OCI-M2 (cell line): ENCODE measurements around the gene TMEM163.
"Not testable (repeated sequence)": the region's sequence is repeated elsewhere in the genome, so short reads cannot be mapped to it uniquely, and the experiment has no call there.

Experiments
- DNase-seq: peaks from one replicate; lab custom pipeline; 2025; ENCODE audit not compliant: unreplicated experiment; lab: John Stamatoyannopoulos, UW

Gene TMEM163

GRCh38 chr2:134583997-134584520 lies 134.7 kb downstream of the TMEM163 start:
- no peak for DNase-seq

DNA sequence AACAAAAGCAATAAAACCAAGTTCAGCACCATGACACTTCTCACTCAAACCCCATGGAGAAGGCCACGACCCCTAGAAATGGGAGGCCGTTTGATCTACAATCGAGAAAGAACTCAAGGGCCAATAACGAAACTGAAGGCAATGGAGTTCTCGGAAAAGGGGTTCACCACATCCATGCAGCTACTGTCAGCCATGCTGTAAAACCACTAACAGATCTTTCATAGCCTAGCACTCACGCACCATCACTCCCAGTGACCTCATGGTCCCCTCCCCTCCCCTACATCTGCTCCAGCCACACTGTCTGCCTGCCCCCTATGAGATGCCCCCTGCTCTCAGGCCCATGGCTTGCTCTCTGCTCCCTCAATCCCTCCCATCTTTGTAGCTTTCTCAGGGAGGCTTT lies 135.3 kb downstream of the TMEM163 start:
- DNase-seq: no peak

DNA sequence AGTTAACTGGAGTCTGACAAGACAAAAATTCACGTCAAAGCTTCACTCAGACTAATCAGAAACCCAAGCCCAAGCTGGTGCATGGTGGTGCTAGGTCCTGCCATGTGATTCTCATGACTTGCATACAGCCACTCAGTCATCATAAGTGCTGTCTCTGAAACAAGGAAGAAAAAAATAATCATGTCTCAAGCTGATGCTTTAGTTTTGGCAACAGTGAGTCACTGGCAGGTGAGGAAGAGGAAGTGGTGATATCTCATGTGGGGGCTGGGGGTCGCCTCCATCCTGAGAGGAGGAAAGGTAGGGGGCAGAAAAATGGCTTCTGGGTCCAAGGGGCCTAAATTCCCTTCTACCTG lies 136.3 kb downstream of the TMEM163 start:
- DNase-seq: no peak

GRCh38 chr2:134581877-134582546 lies 136.8 kb downstream of the TMEM163 start:
- DNase-seq: no peak

DNA sequence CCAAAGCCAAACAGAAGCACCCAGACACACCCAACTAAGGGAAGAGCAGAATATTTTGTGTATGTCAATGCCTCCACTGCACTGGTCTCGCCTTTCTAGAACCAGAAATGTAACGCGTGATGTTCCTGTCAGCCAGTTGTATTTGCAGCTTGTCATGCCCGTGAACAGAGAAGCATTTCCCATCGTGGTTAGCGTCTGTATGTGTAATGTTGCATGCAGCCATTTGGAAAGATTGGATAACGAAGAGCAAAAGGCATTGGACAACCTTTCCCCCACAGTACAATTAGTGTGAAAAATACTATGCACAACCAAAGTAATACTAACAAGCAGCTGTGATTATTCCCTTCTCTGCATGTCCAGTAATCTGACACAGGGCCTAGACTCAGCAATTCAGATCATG lies 140.5 kb downstream of the TMEM163 start:
- no peak for DNase-seq

GRCh38 chr2:134576478-134576877 lies 142.3 kb downstream of the TMEM163 start:
- no peak for DNase-seq

- DNase-seq: no peak
Observed at GRCh38 chr2:134575888-134576287, 142.9 kb downstream of the TMEM163 start.

DNA sequence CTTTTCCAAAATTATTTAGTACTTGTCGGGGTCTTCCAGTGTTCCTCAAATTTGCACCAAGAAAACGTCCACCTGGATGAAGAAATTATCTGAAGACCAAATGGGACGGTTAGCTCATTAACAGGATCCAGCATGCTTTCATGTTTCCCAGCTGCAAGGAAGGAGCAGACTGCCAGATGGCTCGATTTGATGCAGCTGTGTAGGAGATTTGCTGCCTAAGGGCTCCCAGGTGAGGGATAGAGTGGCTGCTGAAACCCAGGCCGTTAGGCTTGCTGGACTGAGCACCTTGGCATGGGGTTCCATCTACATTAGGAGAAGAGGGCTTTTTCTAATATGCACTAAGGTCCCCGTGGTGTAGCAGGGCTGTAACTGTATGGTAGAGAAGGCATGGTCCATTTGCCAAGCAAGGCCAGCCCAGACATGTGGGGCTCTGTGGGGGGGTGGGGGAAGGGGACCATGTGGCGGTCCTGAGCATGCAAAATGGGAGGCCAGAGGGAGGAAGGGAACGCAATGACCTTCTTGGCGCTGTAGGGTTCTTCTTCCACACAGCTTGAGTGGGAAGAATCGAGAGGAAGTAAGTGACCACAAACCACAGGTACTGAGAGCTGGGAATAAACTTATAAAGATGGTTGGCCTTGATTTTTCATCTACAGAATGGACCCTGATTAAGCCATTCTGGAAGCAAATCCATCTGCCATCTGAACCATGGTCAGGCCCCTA lies 144.0 kb downstream of the TMEM163 start:
- DNase-seq: no peak

DNA sequence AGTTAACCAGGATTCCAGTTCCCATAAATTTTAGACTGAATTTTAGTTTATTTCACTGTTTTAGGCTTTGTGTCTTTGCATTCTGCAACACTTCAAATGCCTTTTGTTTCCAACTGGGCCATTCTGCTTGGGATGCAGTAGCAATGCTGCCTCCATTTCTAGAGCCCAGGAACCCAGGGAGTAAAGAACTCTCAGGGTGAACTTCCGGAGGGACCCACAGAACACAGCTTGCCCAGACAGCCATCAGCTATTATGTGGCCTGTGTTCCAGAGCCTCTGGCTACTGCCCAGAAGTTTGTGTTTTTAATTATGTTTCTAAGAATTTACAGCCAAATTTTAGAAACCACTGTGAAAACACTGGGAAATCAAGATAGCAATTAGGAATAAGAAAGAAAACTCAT lies 145.1 kb downstream of the TMEM163 start:
- DNase-seq: no peak

DNA sequence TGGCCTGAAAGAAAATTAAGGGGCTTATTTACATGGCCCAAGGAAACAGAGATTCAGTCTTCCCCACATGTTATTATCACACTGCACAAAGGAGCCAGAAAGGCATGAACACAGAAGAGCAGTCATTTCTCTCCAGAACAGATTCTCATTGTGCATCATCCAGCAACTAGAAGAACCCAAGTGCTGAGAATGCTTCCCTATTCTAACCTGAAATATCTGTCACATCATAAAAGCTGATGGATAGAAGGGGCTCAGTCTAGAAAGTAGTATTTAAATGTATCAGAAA lies 145.8 kb downstream of the TMEM163 start:
- no peak for DNase-seq

GRCh38 chr2:134572314-134573084 lies 146.3 kb downstream of the TMEM163 start:
- DNase-seq: no peak

- no peak for DNase-seq
Observed at GRCh38 chr2:134570676-134571075, 148.1 kb downstream of the TMEM163 start.

DNA sequence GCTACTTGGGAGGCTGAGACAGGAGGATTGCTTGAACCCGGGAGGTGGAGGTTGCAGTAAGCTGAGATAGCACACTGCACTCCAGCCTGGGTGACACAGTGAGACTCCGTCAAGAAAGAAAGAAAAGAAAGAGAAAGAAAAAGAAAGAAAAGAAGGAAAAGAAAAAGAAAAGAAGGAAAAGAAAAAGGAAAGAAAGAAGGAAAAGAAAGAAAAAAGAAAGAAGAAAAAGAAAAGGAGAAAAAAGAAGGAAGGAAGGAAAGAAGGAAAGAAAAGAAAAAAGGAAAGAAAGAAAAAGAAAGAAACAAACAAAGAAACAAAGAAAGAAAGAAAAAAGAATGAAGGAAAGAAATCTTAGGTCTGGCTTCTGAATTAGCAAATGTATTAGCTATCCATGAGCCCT lies 150.4 kb downstream of the TMEM163 start:
- no peak for DNase-seq

DNA sequence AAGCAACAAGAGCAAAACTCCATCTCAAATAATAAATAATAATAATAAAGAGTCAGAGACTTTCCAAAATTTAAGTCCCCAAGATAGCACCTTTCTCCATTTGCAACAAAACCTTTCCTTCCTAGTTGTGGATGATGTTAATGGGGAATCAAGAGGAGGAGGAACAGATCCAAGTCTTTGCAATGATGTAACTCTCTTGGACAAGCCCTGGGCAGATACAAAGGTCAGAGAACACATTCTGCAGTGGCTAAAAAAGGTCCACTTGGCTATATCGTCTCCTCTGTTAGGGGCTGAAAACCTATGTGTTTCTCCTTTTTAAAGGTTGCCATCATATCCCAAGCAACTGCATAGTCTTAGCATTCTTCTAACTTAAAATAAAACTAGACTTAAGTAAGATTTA lies 151.1 kb downstream of the TMEM163 start:
- DNase-seq: no peak

DNA sequence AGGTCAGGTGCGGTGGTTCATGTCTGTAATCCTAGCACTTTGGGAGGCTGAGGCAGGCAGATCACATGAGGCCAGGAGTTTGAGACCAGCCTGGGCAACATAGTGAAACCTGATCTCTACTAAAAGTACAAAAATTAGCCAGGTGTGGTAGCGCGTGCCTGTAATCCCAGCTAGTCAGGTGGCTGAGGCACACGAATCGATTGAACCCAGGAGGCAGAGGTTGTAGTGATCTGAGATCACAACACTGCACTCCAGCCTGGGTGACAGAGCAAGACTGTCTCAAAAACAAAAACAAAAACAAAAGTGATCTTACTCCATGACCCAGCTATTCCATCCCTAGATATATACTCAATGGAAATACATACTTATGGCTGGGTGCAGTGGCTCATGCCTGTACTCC lies 153.8 kb downstream of the TMEM163 start:
- not testable (repeated sequence) for DNase-seq

GRCh38 chr2:134564549-134564948 lies 154.3 kb downstream of the TMEM163 start:
- DNase-seq: no peak

GRCh38 chr2:134558208-134558830 lies 160.5 kb downstream of the TMEM163 start:
- no peak for DNase-seq

- DNase-seq: no peak
Observed at GRCh38 chr2:134555411-134555810, 163.4 kb downstream of the TMEM163 start.

- no peak for DNase-seq
Observed at GRCh38 chr2:134553657-134554056, 165.1 kb downstream of the TMEM163 start.

DNA sequence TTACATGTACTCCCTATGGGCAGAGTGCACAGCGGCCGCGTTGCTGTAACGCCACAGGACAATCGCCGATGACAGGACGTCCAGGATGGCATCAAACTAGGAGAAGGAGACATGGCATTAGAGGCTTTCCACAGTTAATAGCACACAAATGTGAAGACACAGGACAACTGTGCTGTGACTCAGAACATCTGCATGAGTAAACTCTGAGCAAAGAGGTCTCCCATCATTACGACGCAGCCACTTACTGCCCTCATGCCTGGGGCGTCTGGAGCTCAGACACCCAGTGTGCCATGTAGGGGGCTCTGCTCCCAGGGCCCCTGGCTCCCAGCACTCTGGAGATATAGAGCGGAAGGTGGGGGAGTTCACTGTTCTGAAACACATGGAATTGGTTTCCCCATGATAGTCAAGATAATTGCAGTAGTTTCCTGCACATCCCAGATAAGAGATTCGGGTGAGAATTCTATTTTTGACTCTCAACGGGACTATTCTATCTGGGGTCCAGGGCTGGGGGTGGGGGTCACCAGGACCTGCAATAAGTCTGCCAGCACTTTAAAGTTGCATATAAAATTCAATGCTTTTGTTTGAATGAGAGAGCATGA lies 168.1 kb downstream of the TMEM163 start:
- DNase-seq: peak; percentile 7

- DNase-seq: no peak
Observed at GRCh38 chr2:134549104-134549503, 169.7 kb downstream of the TMEM163 start.
